Keratinocyte (primary cell): ENCODE measurements around the gene HSP90AB1. TPM values are rescaled to one million over a fixed set of nuclear protein-coding genes. Genes with fewer than 3 reads are reported as not detected.

Source experiments
- DNase-seq: peaks from one replicate; pipeline ENCODE4 v3.0.0-alpha.2; 2011; ENCODE audit warnings: low read depth, missing footprints, low spot score
- FAIRE-seq: peaks from 2 replicates; lab custom pipeline; 2011; peaks lifted over from hg19 to GRCh38; lab: Jason Lieb, UNC
- H2AFZ ChIP-seq: 2 replicates; pipeline ENCODE4 v1.6.0; 2012; ENCODE audit warnings: low read length, control low read depth, inconsistent platforms; ENCODE audit not compliant: control insufficient read depth
- H3K27ac ChIP-seq: 2 replicates; pipeline ENCODE4 v1.5.1; 2011; ENCODE audit warnings: low read length; ENCODE audit not compliant: control insufficient read depth, insufficient read depth
- H3K27me3 ChIP-seq: 3 replicates; pipeline ENCODE4 v1.6.0; 2011; ENCODE audit warnings: low read length; ENCODE audit not compliant: control insufficient read depth, insufficient read depth; ENCODE audit errors: extremely low read depth
- H3K36me3 ChIP-seq, 2 experiments: 2 replicates in 1 of 2; 3 replicates in 1 of 2; pipeline ENCODE4 v1.5.1; 2011; ENCODE audit warnings: low read length in 2 of 2, mild to moderate bottlenecking in 1 of 2; ENCODE audit not compliant: control insufficient read depth in 2 of 2, insufficient read depth in 2 of 2; ENCODE audit errors: extremely low read depth in 1 of 2
- H3K4me1 ChIP-seq: 3 replicates; pipeline ENCODE4 v1.5.1; 2011; ENCODE audit warnings: low read length; ENCODE audit not compliant: control insufficient read depth, insufficient read depth; ENCODE audit errors: extremely low read depth
- H3K4me2 ChIP-seq: 3 replicates; pipeline ENCODE4 v1.6.0; 2011; ENCODE audit warnings: low read depth, low read length; ENCODE audit not compliant: control insufficient read depth, insufficient read depth; ENCODE audit errors: extremely low read depth
- H3K4me3 ChIP-seq, 3 experiments: fragments of 200-600 bp in 1 of 3; sonication (generic) in 1 of 3; 2 replicates in 2 of 3; 3 replicates in 1 of 3; pipeline ENCODE4 v1.5.1; 2011 to 2016; ENCODE audit warnings: low read length in 3 of 3, mild to moderate bottlenecking in 3 of 3, control low read depth in 2 of 3, inconsistent platforms in 1 of 3, low read depth in 1 of 3, mixed read lengths in 1 of 3, mixed run types in 1 of 3, moderate library complexity in 1 of 3; ENCODE audit not compliant: control insufficient read depth in 2 of 3, insufficient read depth in 2 of 3; ENCODE audit errors: extremely low read depth in 1 of 3
- H3K79me2 ChIP-seq: 2 replicates; pipeline ENCODE4 v1.6.0; 2012; ENCODE audit warnings: low read length; ENCODE audit not compliant: control insufficient read depth, insufficient read depth
- H3K9ac ChIP-seq: 3 replicates; pipeline ENCODE4 v1.6.0; 2011; ENCODE audit warnings: low read length; ENCODE audit not compliant: control insufficient read depth, insufficient read depth; ENCODE audit errors: extremely low read depth
- H3K9me1 ChIP-seq: 3 replicates; pipeline ENCODE4 v1.6.0; 2011; ENCODE audit warnings: low read length; ENCODE audit not compliant: control insufficient read depth, insufficient read depth; ENCODE audit errors: extremely low read depth
- H3K9me3 ChIP-seq: 2 replicates; pipeline ENCODE4 v1.5.1; 2012; ENCODE audit warnings: low read depth, low read length; ENCODE audit not compliant: control insufficient read depth
- H4K20me1 ChIP-seq: 3 replicates; pipeline ENCODE4 v1.6.0; 2011; ENCODE audit warnings: low read length; ENCODE audit not compliant: control insufficient read depth, insufficient read depth; ENCODE audit errors: extremely low read depth
- CTCF ChIP-seq, 3 experiments: IDR thresholded peaks in 1 of 3; conservative IDR thresholded peaks in 1 of 3; optimal IDR thresholded peaks in 1 of 3; 2 replicates in 2 of 3; 3 replicates in 1 of 3; pipeline versions ENCODE3 to v1.5.1; 2011; ENCODE audit warnings: low read length in 3 of 3, mild to moderate bottlenecking in 3 of 3, moderate library complexity in 2 of 3, control low read depth in 1 of 3, inconsistent platforms in 1 of 3; ENCODE audit not compliant: insufficient read depth in 2 of 3; ENCODE audit errors: extremely low read depth in 1 of 3
- EZH2 ChIP-seq: IDR thresholded peaks from one replicate; pipeline ENCODE4 v1.6.1; 2012; ENCODE audit warnings: inconsistent platforms, mild to moderate bottlenecking, low read length, moderate library complexity
- dilution Hi-C: fragments of 300-500 bp; cut with MboI; formaldehyde crosslinking; loops from one replicate; pipeline ENCODE4 v1.7.0; 2020; ENCODE audit warnings: low sequenced_read_pairs; ENCODE audit not compliant: extremely low pct_ligation_motif_present
- polyA plus RNA-seq, 5 experiments: library from polyadenylated mRNA; depleted of rRNA in 3 of 5; stranded (reverse) in 3 of 5; stranded (forward) in 1 of 5; unstranded in 1 of 5; fragments of >200 nt; gene quantifications; 1 replicate in 1 of 5; 2 replicates in 3 of 5; 3 replicates in 1 of 5; pipeline versions ENCODE4 v1.2.1 to v1.2.3, GENCODE V29; 2011 to 2012; ENCODE audit warnings: missing spikeins in 2 of 5, low read depth in 1 of 5, low replicate concordance in 1 of 5

HSP90AB1 gene
- polyA plus RNA-seq, 1 donor (not counting 4 experiments of a cell fraction or from before 2014, with no cell fraction given): 1,089 TPM

- H2AFZ ChIP-seq: no peak overlapping the region
- H3K27me3 ChIP-seq: peaks cover 80% of the 10 kb centered on the region
- no peak overlapping the region for H3K4me3 ChIP-seq
- TF ChIP-seq EZH2 (no peak), CTCF (optimal IDR thresholded peaks at IDR 0.05 in 1 of 3, IDR thresholded peaks at IDR 0.05 in 1 of 3, conservative IDR thresholded peaks at IDR 0.05 in 1 of 3; ENCODE audit: extremely low read depth in 1 of 3, insufficient read depth in 2 of 3, low read length in 3 of 3) (no peak)
- dilution Hi-C loops: no loop called here
- FAIRE-seq (no peak), DNase-seq (no peak)
- H3K4me2 ChIP-seq: no peak overlapping the region
- no peak overlapping the region for H3K27ac ChIP-seq
- no peaks in the 10 kb centered on the region for H3K9me3 ChIP-seq
- H3K9ac ChIP-seq: no peak overlapping the region
- no peaks in the 10 kb centered on the region for H3K9me1 ChIP-seq
- H3K36me3 ChIP-seq: no peaks in the 10 kb centered on the region
- no peaks in the 10 kb centered on the region for H3K79me2 ChIP-seq
- peaks cover 7% of the 10 kb centered on the region for H3K4me1 ChIP-seq
- peaks cover under 1% of the 10 kb centered on the region for H4K20me1 ChIP-seq
Observed at GRCh38 chr6:44273617-44274016, 26.7 kb downstream of the HSP90AB1 start.

GRCh38 chr6:44275271-44275748 is 28.4 kb downstream of the HSP90AB1 start:
- no peaks in the 10 kb centered on the region for H4K20me1 ChIP-seq
- no peak overlapping the region for H3K4me3 ChIP-seq
- no peak for DNase-seq
- no peak for FAIRE-seq
- H3K9me1 ChIP-seq: no peaks in the 10 kb centered on the region
- H3K4me1 ChIP-seq: no peaks in the 10 kb centered on the region
- H3K27me3 ChIP-seq: peaks cover 67% of the 10 kb centered on the region
- H3K36me3 ChIP-seq: no peaks in the 10 kb centered on the region
- H3K9me3 ChIP-seq: no peaks in the 10 kb centered on the region
- dilution Hi-C loops: no loop called here
- no peak overlapping the region for H3K9ac ChIP-seq
- H2AFZ ChIP-seq: no peak overlapping the region
- no peak overlapping the region for H3K27ac ChIP-seq
- no peak overlapping the region for H3K4me2 ChIP-seq
- H3K79me2 ChIP-seq: no peaks in the 10 kb centered on the region
- TF ChIP-seq EZH2: no peak
- TF ChIP-seq CTCF (optimal IDR thresholded peaks at IDR 0.05 in 1 of 3, IDR thresholded peaks at IDR 0.05 in 1 of 3, conservative IDR thresholded peaks at IDR 0.05 in 1 of 3; ENCODE audit: extremely low read depth in 1 of 3, insufficient read depth in 2 of 3, low read length in 3 of 3): no peak
